ENCODE data around the gene C6orf132.
A peak's percentile ranks its signal among the peaks of the same experiment; 100 is the strongest.

The C6orf132 gene

DNA sequence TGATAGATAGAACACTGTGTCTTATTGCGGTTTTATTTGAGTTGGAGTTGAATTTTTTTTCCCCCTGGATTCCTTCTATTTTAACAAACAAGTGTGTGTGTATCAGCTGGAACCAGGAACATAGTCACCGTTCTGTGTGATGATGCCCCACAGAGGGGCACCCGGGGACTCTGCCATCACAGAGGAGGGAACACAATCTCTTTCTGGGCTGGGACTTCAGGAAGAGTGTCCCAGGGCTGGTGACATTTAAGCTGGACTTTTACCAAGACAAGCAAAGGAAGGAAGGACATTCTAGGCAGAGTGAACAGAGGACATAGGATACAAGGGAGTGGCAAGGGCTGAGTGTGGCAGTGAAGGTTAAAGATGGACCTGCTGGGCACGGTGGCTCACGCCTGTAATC lies 58.9 kb downstream of the C6orf132 start:
- Histone ChIP-seq H3K27ac (no peak overlapping the region; the same call in 1 of the 2 replicates), H3K27me3 (ENCODE audit: insufficient read depth, low read depth) (no peaks in the 10 kb centered on the region), H3K79me2 (ENCODE audit: insufficient read depth, low read depth) (no peaks in the 10 kb centered on the region), H3K9ac (no peak overlapping the region), H3K36me3 (ENCODE audit: insufficient read depth) (no peaks in the 10 kb centered on the region), H3K4me3 (IDR thresholded peaks at IDR 0.05; ENCODE audit: insufficient read depth, low read depth, low read length) (no peak overlapping the region), H3K4me2 (peak overlapping the region; percentile 13; the same call in 1 of the 2 replicates), H2AFZ (ENCODE audit: low read depth) (no peak overlapping the region), H3K4me1 (ENCODE audit: low read depth, poor library complexity, severe bottlenecking) (peaks cover 19% of the 10 kb centered on the region), H4K20me1 (ENCODE audit: insufficient read depth) (no peaks in the 10 kb centered on the region)
- TF ChIP-seq, protein P1, sequence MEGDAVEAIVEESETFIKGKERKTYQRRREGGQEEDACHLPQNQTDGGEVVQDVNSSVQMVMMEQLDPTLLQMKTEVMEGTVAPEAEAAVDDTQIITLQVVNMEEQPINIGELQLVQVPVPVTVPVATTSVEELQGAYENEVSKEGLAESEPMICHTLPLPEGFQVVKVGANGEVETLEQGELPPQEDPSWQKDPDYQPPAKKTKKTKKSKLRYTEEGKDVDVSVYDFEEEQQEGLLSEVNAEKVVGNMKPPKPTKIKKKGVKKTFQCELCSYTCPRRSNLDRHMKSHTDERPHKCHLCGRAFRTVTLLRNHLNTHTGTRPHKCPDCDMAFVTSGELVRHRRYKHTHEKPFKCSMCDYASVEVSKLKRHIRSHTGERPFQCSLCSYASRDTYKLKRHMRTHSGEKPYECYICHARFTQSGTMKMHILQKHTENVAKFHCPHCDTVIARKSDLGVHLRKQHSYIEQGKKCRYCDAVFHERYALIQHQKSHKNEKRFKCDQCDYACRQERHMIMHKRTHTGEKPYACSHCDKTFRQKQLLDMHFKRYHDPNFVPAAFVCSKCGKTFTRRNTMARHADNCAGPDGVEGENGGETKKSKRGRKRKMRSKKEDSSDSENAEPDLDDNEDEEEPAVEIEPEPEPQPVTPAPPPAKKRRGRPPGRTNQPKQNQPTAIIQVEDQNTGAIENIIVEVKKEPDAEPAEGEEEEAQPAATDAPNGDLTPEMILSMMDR (conservative IDR thresholded peaks at IDR 0.05; ENCODE audit: low read depth, low read length) = no peak

DNA sequence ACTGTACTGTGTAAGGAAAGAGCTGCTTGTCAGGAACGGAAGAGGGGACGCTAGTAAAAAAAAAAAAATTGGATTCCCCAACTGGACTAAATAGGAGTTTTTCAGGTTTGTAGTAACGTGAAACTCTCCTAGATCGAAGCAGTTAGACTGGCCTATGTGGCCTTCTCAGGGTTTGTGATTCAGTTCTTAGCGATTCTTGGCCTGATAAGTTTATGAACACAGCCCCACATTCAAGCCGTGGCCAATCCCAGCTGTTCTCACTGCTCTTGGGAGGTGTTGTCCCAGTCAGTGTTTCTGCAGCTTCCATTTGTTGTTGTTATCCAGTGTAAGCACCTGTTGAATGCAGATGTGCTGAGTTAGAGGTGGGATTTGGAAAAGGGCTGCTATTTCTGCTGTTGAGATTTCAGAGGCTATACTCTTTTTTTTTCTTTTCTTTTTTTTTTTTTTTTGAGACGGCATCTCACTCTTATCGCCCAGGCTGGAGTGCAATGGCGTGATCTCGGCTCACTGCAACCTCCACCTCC lies 62.4 kb downstream of the C6orf132 start:
- Histone ChIP-seq H3K4me3 (IDR thresholded peaks at IDR 0.05; ENCODE audit: insufficient read depth, low read depth, low read length) (no peak overlapping the region), H2AFZ (ENCODE audit: low read depth) (no peak overlapping the region), H3K27me3 (ENCODE audit: insufficient read depth, low read depth) (no peaks in the 10 kb centered on the region), H3K4me1 (ENCODE audit: low read depth, poor library complexity, severe bottlenecking) (peaks cover 19% of the 10 kb centered on the region), H3K4me2 (no peak overlapping the region), H3K9ac (no peak overlapping the region), H3K27ac (no peak overlapping the region), H3K79me2 (ENCODE audit: insufficient read depth, low read depth) (no peaks in the 10 kb centered on the region), H3K36me3 (ENCODE audit: insufficient read depth) (no peaks in the 10 kb centered on the region), H4K20me1 (ENCODE audit: insufficient read depth) (no peaks in the 10 kb centered on the region)
- TF ChIP-seq, protein P1 (conservative IDR thresholded peaks at IDR 0.05; ENCODE audit: low read depth, low read length) = no peak

DNA sequence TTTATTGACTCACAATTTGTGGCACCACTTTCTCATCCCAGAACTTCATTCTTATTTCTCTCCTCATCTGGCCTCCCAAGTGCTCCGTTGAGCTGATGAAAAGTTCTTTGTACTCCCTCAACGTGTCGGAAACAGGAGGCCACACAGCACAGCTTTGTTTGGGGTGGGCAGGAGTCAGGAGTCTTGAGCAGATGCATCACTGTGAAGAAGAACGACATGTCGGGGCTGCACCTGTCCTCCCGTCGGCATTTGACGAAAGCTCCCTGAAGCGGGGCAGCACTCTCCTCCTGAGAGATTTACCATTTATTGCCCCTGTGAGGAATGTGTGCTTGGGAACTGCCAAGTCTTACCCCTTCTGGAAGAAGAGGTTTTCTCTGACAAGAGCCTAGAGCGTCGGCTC lies 64.0 kb downstream of the C6orf132 start:
- no peaks in the 10 kb centered on the region for H4K20me1 ChIP-seq (ENCODE audit: insufficient read depth)
- H3K27ac ChIP-seq = no peak overlapping the region
- H3K4me1 ChIP-seq (ENCODE audit: low read depth, poor library complexity, severe bottlenecking) = peaks cover 16% of the 10 kb centered on the region
- H3K4me3 ChIP-seq (IDR thresholded peaks at IDR 0.05; ENCODE audit: insufficient read depth, low read depth, low read length) = no peak overlapping the region
- H3K79me2 ChIP-seq (ENCODE audit: insufficient read depth, low read depth) = no peaks in the 10 kb centered on the region
- TF ChIP-seq, protein P1 (conservative IDR thresholded peaks at IDR 0.05; ENCODE audit: low read depth, low read length) = no peak
- no peak overlapping the region for H3K9ac ChIP-seq
- no peak overlapping the region for H2AFZ ChIP-seq (ENCODE audit: low read depth)
- no peaks in the 10 kb centered on the region for H3K36me3 ChIP-seq (ENCODE audit: insufficient read depth)
- H3K4me2 ChIP-seq = no peak overlapping the region
- H3K27me3 ChIP-seq (ENCODE audit: insufficient read depth, low read depth) = no peaks in the 10 kb centered on the region

DNA sequence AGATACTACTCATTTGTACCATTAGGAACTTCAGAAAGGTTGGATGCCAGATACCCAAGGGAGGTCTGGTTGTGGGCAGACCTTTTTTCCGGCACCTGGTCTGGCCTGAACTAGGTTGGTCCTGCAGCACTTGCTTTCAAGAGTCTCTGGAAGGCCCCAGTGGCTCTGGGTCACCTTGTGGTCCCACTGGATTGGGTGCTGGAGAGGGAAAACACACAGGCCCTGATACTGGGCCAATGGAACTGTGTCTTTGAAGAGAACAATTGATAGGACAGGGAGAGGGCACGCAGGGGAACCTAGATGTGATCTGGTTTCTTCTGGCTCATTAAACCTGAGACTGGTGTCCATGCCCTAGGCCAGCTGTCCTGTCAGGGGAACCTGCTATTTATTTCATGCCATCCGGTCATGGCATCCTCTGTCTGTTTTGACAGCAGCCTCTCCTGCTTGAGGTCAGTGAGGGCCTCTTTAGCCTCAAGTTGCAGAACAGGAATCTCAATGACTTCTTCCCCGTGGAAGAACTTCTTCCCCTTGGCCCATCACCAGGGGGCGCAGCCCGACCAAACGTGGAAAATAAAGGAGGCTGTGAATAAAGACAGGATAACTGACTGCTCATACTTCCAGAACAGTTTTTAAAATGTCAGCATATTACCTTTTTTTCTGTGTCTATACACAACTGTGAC lies 67.1 kb downstream of the C6orf132 start:
- Histone ChIP-seq H3K79me2 (ENCODE audit: insufficient read depth, low read depth) (no peaks in the 10 kb centered on the region), H3K27me3 (ENCODE audit: insufficient read depth, low read depth) (no peaks in the 10 kb centered on the region), H3K27ac (no peak overlapping the region), H3K9ac (no peak overlapping the region), H3K4me3 (IDR thresholded peaks at IDR 0.05; ENCODE audit: insufficient read depth, low read depth, low read length) (no peak overlapping the region), H3K4me2 (no peak overlapping the region), H3K4me1 (ENCODE audit: low read depth, poor library complexity, severe bottlenecking) (no peaks in the 10 kb centered on the region), H4K20me1 (ENCODE audit: insufficient read depth) (no peaks in the 10 kb centered on the region), H2AFZ (ENCODE audit: low read depth) (no peak overlapping the region), H3K36me3 (ENCODE audit: insufficient read depth) (no peaks in the 10 kb centered on the region)
- TF ChIP-seq, protein P1 (conservative IDR thresholded peaks at IDR 0.05; ENCODE audit: low read depth, low read length) = peak; percentile 86
